ENCODE measurements around the gene UBE3C. TPM values are rescaled to one million over a fixed set of nuclear protein-coding genes. Genes with fewer than 3 reads are reported as not detected.

Gene UBE3C
- total and polyA plus RNA-seq, 9 of the 15 experiments (the other 6 are each of a cell fraction or from before 2014, with no cell fraction given) = 9.6 to 91.7 (median 75.4) TPM

DNA sequence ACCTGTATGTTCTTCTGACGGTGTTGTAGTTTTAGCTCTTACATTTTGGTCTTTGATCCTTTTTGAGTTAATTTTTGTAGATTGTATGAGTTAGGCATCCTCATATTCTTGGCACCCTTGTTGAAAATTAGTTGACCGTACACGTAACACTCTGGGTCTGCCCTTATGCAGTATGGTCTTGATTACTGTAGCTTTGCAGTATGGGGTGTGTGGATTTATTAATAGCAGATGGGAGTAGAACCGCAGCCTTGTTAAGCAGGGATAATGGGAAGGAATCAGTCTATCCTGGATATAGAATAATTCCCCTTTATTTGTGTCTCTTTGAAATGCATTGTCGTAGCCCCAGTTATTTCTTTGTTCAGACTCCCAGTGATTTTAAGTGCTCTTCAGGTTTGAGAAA, 95.5 kb downstream of the UBE3C start (continued):
- TF ChIP-seq, protein P1, sequence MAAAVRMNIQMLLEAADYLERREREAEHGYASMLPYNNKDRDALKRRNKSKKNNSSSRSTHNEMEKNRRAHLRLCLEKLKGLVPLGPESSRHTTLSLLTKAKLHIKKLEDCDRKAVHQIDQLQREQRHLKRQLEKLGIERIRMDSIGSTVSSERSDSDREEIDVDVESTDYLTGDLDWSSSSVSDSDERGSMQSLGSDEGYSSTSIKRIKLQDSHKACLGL (CRISPR knock-in tag; IDR thresholded peaks at IDR 0.05; ENCODE audit: borderline replicate concordance, poor library complexity, severe bottlenecking) = no peak

DNA sequence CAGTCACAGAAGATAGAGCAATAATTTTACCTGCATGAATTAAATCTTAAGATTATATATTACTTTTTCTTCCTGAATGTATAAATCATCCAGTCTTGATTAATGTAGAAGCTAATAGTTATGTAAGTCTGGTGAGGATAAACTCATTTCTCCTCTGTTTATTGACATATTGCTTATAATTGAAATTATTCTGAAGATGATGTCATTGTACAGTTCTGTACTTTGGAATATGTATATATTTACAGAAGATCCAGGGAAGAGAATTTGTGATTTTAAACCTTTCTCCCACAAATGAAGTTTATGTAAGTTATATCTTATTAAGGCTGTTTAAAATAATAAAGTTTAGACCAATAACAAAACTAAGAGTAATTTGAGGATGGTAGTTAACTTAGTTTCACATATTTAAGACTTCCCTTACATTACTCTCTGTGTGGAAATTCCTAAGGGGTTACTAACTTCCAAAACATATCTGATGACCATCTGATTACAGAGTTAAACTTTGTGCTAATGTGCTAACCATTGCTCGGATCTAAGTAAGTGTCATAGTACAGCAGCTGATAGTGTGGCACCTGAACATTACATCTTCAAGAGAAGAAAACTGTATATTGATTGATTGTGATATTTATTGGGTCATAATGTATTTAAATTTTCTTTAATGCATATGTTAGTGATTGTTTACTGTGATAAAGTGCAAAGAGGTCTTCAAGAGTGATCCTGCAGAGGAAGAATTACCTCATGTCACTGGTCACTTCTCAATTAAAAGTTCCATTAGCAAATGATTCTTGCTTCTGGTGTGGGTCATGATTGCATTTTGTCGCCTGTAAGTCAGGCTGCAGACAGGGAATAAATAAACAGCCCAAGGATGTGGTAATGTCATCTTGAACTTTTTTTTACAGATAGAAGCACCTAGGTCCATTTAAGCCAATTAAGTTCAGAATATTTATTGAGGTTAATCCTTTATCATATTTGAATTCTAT, 96.9 kb downstream of the UBE3C start:
- Histone ChIP-seq H3K36me3 (ENCODE audit: control insufficient read depth, insufficient read depth, low read length) (peaks cover 94% of the 10 kb centered on the region), H3K9me3 (replicated peaks; ENCODE audit: control insufficient read depth, insufficient read depth, low read depth, low read length) (no peaks in the 10 kb centered on the region), H3K9ac (ENCODE audit: insufficient read depth in 1 of 2, low read depth in 2 of 2, low read length in 2 of 2) (no peak overlapping the region), H3K4me1 (replicated peaks in 1 of 2; ENCODE audit: control insufficient read depth in 2 of 2, insufficient read depth in 2 of 2, low read length in 2 of 2) (no peaks in the 10 kb centered on the region), H4K20me1 (replicated peaks; ENCODE audit: control insufficient read depth, insufficient read depth, low read length) (0 out of 2 replicates have a peak, but pooled peaks cover 4% of the 10 kb centered on the region), H2AFZ (ENCODE audit: low read depth, low read length) (no peak overlapping the region), H3K4me3 (no peak overlapping the region), H3K27me3 (ENCODE audit: control insufficient read depth in 2 of 2, insufficient read depth in 2 of 2, low read length in 2 of 2) (no peaks in the 10 kb centered on the region), H3K27ac (ENCODE audit: extremely low read depth, low read depth, low read length) (no peak overlapping the region), H3K9me1 (ENCODE audit: control insufficient read depth, insufficient read depth, low read length) (no peaks in the 10 kb centered on the region), H3K4me2 (ENCODE audit: insufficient read depth, low read length) (no peak overlapping the region), H3K79me2 (ENCODE audit: control insufficient read depth, insufficient read depth, low read length) (no peaks in the 10 kb centered on the region)
- DNase-seq (ENCODE audit: extremely low read depth in 1 of 4, low spot score in 3 of 4) (no peak), ATAC-seq (no peak), FAIRE-seq (no peak)
- no peak for TF ChIP-seq ETV5 (CRISPR knock-in tag; IDR thresholded peaks at IDR 0.05; ENCODE audit: low read depth)
- TF ChIP-seq SMAD1 (IDR thresholded peaks at IDR 0.05; ENCODE audit: low read depth, low read length, partially characterized antibody) = no peak
- TF ChIP-seq, protein P2, sequence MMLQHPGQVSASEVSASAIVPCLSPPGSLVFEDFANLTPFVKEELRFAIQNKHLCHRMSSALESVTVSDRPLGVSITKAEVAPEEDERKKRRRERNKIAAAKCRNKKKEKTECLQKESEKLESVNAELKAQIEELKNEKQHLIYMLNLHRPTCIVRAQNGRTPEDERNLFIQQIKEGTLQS (IDR thresholded peaks at IDR 0.05) = peak; percentile 46; the same call in 1 of the 2 replicates
- TF ChIP-seq, protein P2 (CRISPR knock-in tag; conservative IDR thresholded peaks at IDR 0.05) = no peak
- no peak for TF ChIP-seq POLR2H (tag; IDR thresholded peaks at IDR 0.05; ENCODE audit: low read depth)
- intact Hi-C loops (cut with micrococcal nuclease) (loop anchor here (5.0 kb wide), 1 partner anchor 152 kb away; no protein-coding TSS in a partner anchor), in situ Hi-C loops (cut with MboI) (no loop called here)
- 80% methylated on average over 2 of the region's 2 CpGs for WGBS (ENCODE audit: insufficient coverage, low coverage, missing lambda C conversion rate)
- CTCF ChIA-PET (ENCODE audit: low intra/inter-chr PET ratio) = no interaction called here
- POLR2A ChIA-PET = interaction anchor here (0.5 kb wide), 1 partner anchor 242 kb away, joined by 3 read pairs; no protein-coding TSS in a partner anchor
- no TSS peak for BruUV-seq (replicated peaks)

Measured in K562 (cell line).